ENCODE measurements around the gene DSTN. TPM values are rescaled to one million over a fixed set of nuclear protein-coding genes. Genes with fewer than 3 reads are reported as not detected.

The DSTN gene
- total and polyA plus RNA-seq, 2 donors (not counting 3 experiments of a cell fraction or from before 2014, with no cell fraction given) = 66.1 to 300 TPM

DNA sequence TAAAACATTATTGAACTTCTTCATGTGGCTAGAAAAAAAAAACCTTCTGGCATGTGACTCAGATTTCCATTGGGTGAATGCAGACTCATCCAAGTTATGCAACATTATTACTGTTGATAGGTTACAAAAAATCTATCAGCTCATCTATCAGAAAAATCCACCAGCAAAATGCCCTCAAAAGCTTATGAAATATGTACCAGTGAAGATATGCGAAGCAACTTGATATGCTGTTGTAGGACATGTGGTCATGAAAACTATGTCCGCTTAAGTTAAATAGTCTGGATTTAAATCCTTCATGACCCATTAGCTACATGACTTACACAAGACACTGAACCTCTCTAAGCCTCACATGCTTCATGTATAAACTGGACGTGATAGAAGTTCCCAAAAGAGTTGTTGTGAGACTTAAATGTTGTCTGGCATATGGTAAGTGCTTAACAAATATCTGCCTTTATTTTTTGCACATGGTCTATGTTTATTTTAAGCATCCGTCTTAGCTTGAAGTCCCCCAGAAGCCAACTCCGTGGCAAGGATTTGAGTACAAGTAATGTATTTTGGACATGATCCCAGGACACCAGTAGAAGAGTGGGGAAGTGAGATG lies 26.2 kb upstream of the DSTN start:
- TF ChIP-seq MYC (IDR thresholded peaks at IDR 0.05; ENCODE audit: low read depth, low read length) (no peak), CTCF (IDR thresholded peaks at IDR 0.05; ENCODE audit: extremely low read depth in 1 of 2, insufficient read depth in 1 of 2, low read depth in 1 of 2, low read length in 2 of 2) (no peak), MAX (IDR thresholded peaks at IDR 0.05; ENCODE audit: insufficient read depth, insufficient read length) (no peak), GATA2 (IDR thresholded peaks at IDR 0.05; ENCODE audit: insufficient read depth, insufficient read length, low read depth, low read length) (no peak)
- BruUV-seq (replicated peaks) = no TSS peak
- CTCF ChIA-PET = interaction anchor here (1.0 to 5.3 kb wide), 4 partner anchors 13 to 67 kb away, joined by 3 to 30 read pairs (median 8); partner anchors contain the start of gene DSTN
- H3K27ac ChIP-seq (ENCODE audit: insufficient read depth, low read depth, low read length) = no peak overlapping the region
- intact Hi-C loops (cut with micrococcal nuclease) = no loop called here
- H3K4me1 ChIP-seq (ENCODE audit: control insufficient read depth, extremely low read depth, insufficient read depth, low read length) = no peaks in the 10 kb centered on the region
- no peak overlapping the region for H2AFZ ChIP-seq (ENCODE audit: low read depth, low read length)
- H3K36me3 ChIP-seq (ENCODE audit: control insufficient read depth in 2 of 2, extremely low read depth in 1 of 2, insufficient read depth in 2 of 2, low read length in 2 of 2) = no peaks in the 10 kb centered on the region
- FAIRE-seq (no peak), DNase-seq (ENCODE audit: low read depth, low spot score) (no peak)
- no peaks in the 10 kb centered on the region for H3K9me1 ChIP-seq (replicated peaks; ENCODE audit: control insufficient read depth, extremely low read depth, insufficient read depth, low read length)
- POLR2A ChIA-PET = no interaction called here
- no peak overlapping the region for H3K4me2 ChIP-seq (ENCODE audit: insufficient read depth, low read length)
- dilution Hi-C loops (cut with MboI; ENCODE audit: extremely low pct_ligation_motif_present, low sequenced_read_pairs) = loop anchor here (5.0 kb wide), 1 partner anchor 49 kb away; no protein-coding TSS in a partner anchor
- H3K27me3 ChIP-seq (ENCODE audit: control insufficient read depth in 2 of 2, insufficient read depth in 2 of 2, low read length in 2 of 2) = no peaks in the 10 kb centered on the region
- no peaks in the 10 kb centered on the region for H3K9me3 ChIP-seq (replicated peaks; ENCODE audit: control insufficient read depth, insufficient read depth, low read length)
- no peak overlapping the region for H3K9ac ChIP-seq (replicated peaks; ENCODE audit: extremely low read depth, insufficient read depth, low read length)
- no peaks in the 10 kb centered on the region for H4K20me1 ChIP-seq (replicated peaks; ENCODE audit: control insufficient read depth, extremely low read depth, insufficient read depth, low read length)
- H3K4me3 ChIP-seq (replicated peaks in 1 of 3; ENCODE audit: insufficient read depth in 1 of 3, low read depth in 1 of 3, low read length in 3 of 3) = no peak overlapping the region
- no peaks in the 10 kb centered on the region for H3K79me2 ChIP-seq (ENCODE audit: control insufficient read depth, insufficient read depth, low read length)

- FAIRE-seq = no peak
- ChIA-PET CTCF (interaction anchor here (1.1 to 5.3 kb wide), 3 partner anchors 8 to 420 kb away, joined by 3 to 30 read pairs (median 9); no protein-coding TSS in a partner anchor), POLR2A (no interaction called here)
- peak; percentile 33 for DNase-seq (ENCODE audit: low read depth, low spot score)
- Histone ChIP-seq H3K4me1 (ENCODE audit: control insufficient read depth, extremely low read depth, insufficient read depth, low read length) (no peaks in the 10 kb centered on the region), H3K9ac (replicated peaks; ENCODE audit: extremely low read depth, insufficient read depth, low read length) (no peak overlapping the region), H3K9me3 (replicated peaks; ENCODE audit: control insufficient read depth, insufficient read depth, low read length) (no peaks in the 10 kb centered on the region), H2AFZ (ENCODE audit: low read depth, low read length) (no peak overlapping the region), H3K36me3 (ENCODE audit: control insufficient read depth in 2 of 2, extremely low read depth in 1 of 2, insufficient read depth in 2 of 2, low read length in 2 of 2) (no peaks in the 10 kb centered on the region), H4K20me1 (replicated peaks; ENCODE audit: control insufficient read depth, extremely low read depth, insufficient read depth, low read length) (no peaks in the 10 kb centered on the region), H3K4me2 (ENCODE audit: insufficient read depth, low read length) (no peak overlapping the region), H3K27me3 (ENCODE audit: control insufficient read depth in 2 of 2, insufficient read depth in 2 of 2, low read length in 2 of 2) (no peaks in the 10 kb centered on the region), H3K9me1 (replicated peaks; ENCODE audit: control insufficient read depth, extremely low read depth, insufficient read depth, low read length) (no peaks in the 10 kb centered on the region), H3K79me2 (ENCODE audit: control insufficient read depth, insufficient read depth, low read length) (no peaks in the 10 kb centered on the region), H3K4me3 (replicated peaks in 1 of 3; ENCODE audit: insufficient read depth in 1 of 3, low read depth in 1 of 3, low read length in 3 of 3) (no peak overlapping the region), H3K27ac (ENCODE audit: insufficient read depth, low read depth, low read length) (no peak overlapping the region)
- dilution Hi-C loops (cut with MboI; ENCODE audit: extremely low pct_ligation_motif_present, low sequenced_read_pairs) (no loop called here), intact Hi-C loops (cut with micrococcal nuclease) (no loop called here)
- BruUV-seq (replicated peaks) = no TSS peak
- no peak for TF ChIP-seq GATA2 (IDR thresholded peaks at IDR 0.05; ENCODE audit: insufficient read depth, insufficient read length, low read depth, low read length)
- TF ChIP-seq CTCF (IDR thresholded peaks at IDR 0.05; ENCODE audit: extremely low read depth in 1 of 2, insufficient read depth in 1 of 2, low read depth in 1 of 2, low read length in 2 of 2) = no peak
- TF ChIP-seq POLR2AphosphoS5 (IDR thresholded peaks at IDR 0.05; ENCODE audit: insufficient read depth, low read depth, low read length) = no peak
- TF ChIP-seq FOS (IDR thresholded peaks at IDR 0.05; ENCODE audit: borderline replicate concordance, insufficient read depth, low read length) = no peak
- no peak for TF ChIP-seq MAX (IDR thresholded peaks at IDR 0.05; ENCODE audit: insufficient read depth, insufficient read length)
- TF ChIP-seq POLR2A (IDR thresholded peaks at IDR 0.05; ENCODE audit: low read depth, low read length) = no peak
- TF ChIP-seq MYC (IDR thresholded peaks at IDR 0.05; ENCODE audit: low read depth, low read length) = no peak
- no peak for TF ChIP-seq EZH2 (IDR thresholded peaks at IDR 0.05; ENCODE audit: borderline replicate concordance, low read depth, low read length, severe bottlenecking)
- no peak for TF ChIP-seq JUN (IDR thresholded peaks at IDR 0.05; ENCODE audit: borderline replicate concordance, insufficient read depth, insufficient read length, low read depth)
These were observed 24.7 kb upstream of the DSTN start for GRCh38 chr20:17545127-17545526.

All from endothelial cell of umbilical vein (primary cell).